ENCODE results near the gene SCN4A. TPM values are rescaled to one million over a fixed set of nuclear protein-coding genes. Genes with fewer than 3 reads are reported as not detected.

SCN4A gene
- total RNA-seq, 2 experiments from 2014 or later, result 0.08 to 0.13 TPM

GRCh38 chr17:63976702-63977101, 4.0 kb upstream of the SCN4A start:
- H3K4me1 Mint-ChIP-seq, result peaks cover 16% of the 10 kb centered on the region
- no peaks in the 10 kb centered on the region for H3K36me3 Mint-ChIP-seq (ENCODE audit: low read depth)
- peaks cover 1% of the 10 kb centered on the region for H3K9me3 Mint-ChIP-seq
- H3K27me3 Mint-ChIP-seq, result peaks cover 10% of the 10 kb centered on the region
- no peak overlapping the region for H3K27ac Mint-ChIP-seq
- ChIA-PET CTCF (interaction anchor here (0.7 to 1.1 kb wide), 3 partner anchors 9 to 157 kb away, joined by 3 to 4 read pairs (median 3); no protein-coding TSS in a partner anchor), POLR2A (interaction anchor here (0.9 to 1.7 kb wide), 3 partner anchors 10 to 45 kb away, joined by 3 to 4 read pairs (median 3); partner anchors contain the start of gene CD79B)
- no peak overlapping the region for H3K4me3 Mint-ChIP-seq
- DNase-seq, result no peak

- H3K9me3 Mint-ChIP-seq, result no peaks in the 10 kb centered on the region
- peaks cover 10% of the 10 kb centered on the region for H3K27me3 Mint-ChIP-seq
- no peak overlapping the region for H3K27ac Mint-ChIP-seq
- CTCF ChIA-PET, result interaction anchor here (0.7 to 2.2 kb wide), 5 partner anchors 15 to 56 kb away, joined by 3 to 13 read pairs (median 4); no protein-coding TSS in a partner anchor
- H3K36me3 Mint-ChIP-seq (ENCODE audit: low read depth), result no peaks in the 10 kb centered on the region
- POLR2A ChIA-PET, result interaction anchor here (0.7 to 1.7 kb wide), 4 partner anchors 10 to 155 kb away, joined by 3 to 4 read pairs (median 3); no protein-coding TSS in a partner anchor
- peaks cover 16% of the 10 kb centered on the region for H3K4me1 Mint-ChIP-seq
- no peak overlapping the region for H3K4me3 Mint-ChIP-seq
- DNase-seq, result no peak
Measured at GRCh38 chr17:63975541-63976092, 2.9 kb upstream of the SCN4A start.

- DNase-seq, result no peak
- no peaks in the 10 kb centered on the region for H3K9me3 Mint-ChIP-seq
- no peak overlapping the region for H3K27ac Mint-ChIP-seq
- peaks cover 14% of the 10 kb centered on the region for H3K27me3 Mint-ChIP-seq
- peaks cover 16% of the 10 kb centered on the region for H3K4me1 Mint-ChIP-seq
- H3K4me3 Mint-ChIP-seq, result no peak overlapping the region
- CTCF ChIA-PET, result interaction anchor here (1.2 to 2.2 kb wide), 4 partner anchors 11 to 55 kb away, joined by 3 to 13 read pairs (median 4); no protein-coding TSS in a partner anchor
- H3K36me3 Mint-ChIP-seq (ENCODE audit: low read depth), result no peaks in the 10 kb centered on the region
- POLR2A ChIA-PET, result interaction anchor here (0.7 to 1.7 kb wide), 2 partner anchors 11 to 12 kb away, joined by 3 to 4 read pairs; no protein-coding TSS in a partner anchor
Measured at GRCh38 chr17:63974594-63975192, 2.0 kb upstream of the SCN4A start.

GRCh38 chr17:63973930-63974593, 1.3 kb upstream of the SCN4A start:
- no peaks in the 10 kb centered on the region for H3K9me3 Mint-ChIP-seq
- POLR2A ChIA-PET, result interaction anchor here (0.6 kb wide), 1 partner anchor 25 kb away, joined by 3 read pairs; no protein-coding TSS in a partner anchor
- no peaks in the 10 kb centered on the region for H3K36me3 Mint-ChIP-seq (ENCODE audit: low read depth)
- H3K4me1 Mint-ChIP-seq, result peaks cover 16% of the 10 kb centered on the region
- H3K4me3 Mint-ChIP-seq, result no peak overlapping the region
- H3K27me3 Mint-ChIP-seq, result peaks cover 16% of the 10 kb centered on the region
- no peak for DNase-seq
- CTCF ChIA-PET, result interaction anchor here (1.2 to 2.2 kb wide), 2 partner anchors 12 to 28 kb away, joined by 3 to 13 read pairs; no protein-coding TSS in a partner anchor
- no peak overlapping the region for H3K27ac Mint-ChIP-seq

- H3K4me1 Mint-ChIP-seq, result peaks cover 17% of the 10 kb centered on the region
- no peak for DNase-seq
- H3K27me3 Mint-ChIP-seq, result peaks cover 17% of the 10 kb centered on the region
- H3K27ac Mint-ChIP-seq, result no peak overlapping the region
- POLR2A ChIA-PET, result no interaction called here
- no peaks in the 10 kb centered on the region for H3K9me3 Mint-ChIP-seq
- no peaks in the 10 kb centered on the region for H3K36me3 Mint-ChIP-seq (ENCODE audit: low read depth)
- no peak overlapping the region for H3K4me3 Mint-ChIP-seq
- CTCF ChIA-PET, result no interaction called here
Measured at GRCh38 chr17:63973247-63973646, 529 bp upstream of the SCN4A start.

GRCh38 chr17:63969278-63969677, 3.4 kb downstream of the SCN4A start:
- Mint-ChIP-seq H3K9me3 (no peaks in the 10 kb centered on the region), H3K27me3 (peaks cover 10% of the 10 kb centered on the region), H3K27ac (no peak overlapping the region), H3K4me1 (peaks cover 14% of the 10 kb centered on the region), H3K36me3 (ENCODE audit: low read depth) (no peaks in the 10 kb centered on the region), H3K4me3 (no peak overlapping the region)
- CTCF ChIA-PET, result no interaction called here
- POLR2A ChIA-PET, result no interaction called here
- no peak for DNase-seq

GRCh38 chr17:63967953-63968352, 4.8 kb downstream of the SCN4A start:
- no peak overlapping the region for H3K27ac Mint-ChIP-seq
- no peak for DNase-seq

GRCh38 chr17:63966646-63967264, 6.0 kb downstream of the SCN4A start:
- H3K27ac Mint-ChIP-seq, result no peak overlapping the region
- ChIA-PET CTCF (interaction anchor here (0.8 to 1.7 kb wide), 6 partner anchors 17 to 59 kb away, joined by 3 to 9 read pairs (median 5); no protein-coding TSS in a partner anchor), POLR2A (interaction anchor here (1.0 to 1.5 kb wide), 3 partner anchors 11 to 53 kb away, joined by 3 to 5 read pairs (median 4); partner anchors contain the start of gene ICAM2)
- no peak overlapping the region for H3K4me3 Mint-ChIP-seq
- peak; percentile 54 for DNase-seq
- peaks cover 11% of the 10 kb centered on the region for H3K27me3 Mint-ChIP-seq
- no peaks in the 10 kb centered on the region for H3K36me3 Mint-ChIP-seq (ENCODE audit: low read depth)
- no peaks in the 10 kb centered on the region for H3K9me3 Mint-ChIP-seq
- H3K4me1 Mint-ChIP-seq, result peaks cover 15% of the 10 kb centered on the region

More at GRCh38 chr17:63967953-63968352, 4.8 kb downstream of the SCN4A start:
- H3K27me3 Mint-ChIP-seq, result peaks cover 10% of the 10 kb centered on the region
- H3K9me3 Mint-ChIP-seq, result no peaks in the 10 kb centered on the region
- POLR2A ChIA-PET, result interaction anchor here (1.3 to 1.5 kb wide), 2 partner anchors 11 to 12 kb away, joined by 3 to 5 read pairs; no protein-coding TSS in a partner anchor
- no peaks in the 10 kb centered on the region for H3K36me3 Mint-ChIP-seq (ENCODE audit: low read depth)
- CTCF ChIA-PET, result interaction anchor here (0.7 to 1.7 kb wide), 4 partner anchors 18 to 63 kb away, joined by 5 to 6 read pairs (median 5); no protein-coding TSS in a partner anchor
- peaks cover 13% of the 10 kb centered on the region for H3K4me1 Mint-ChIP-seq
- H3K4me3 Mint-ChIP-seq, result no peak overlapping the region

GRCh38 chr17:63963123-63963522, 9.6 kb downstream of the SCN4A start:
- Mint-ChIP-seq H3K4me1 (peaks cover 14% of the 10 kb centered on the region), H3K36me3 (ENCODE audit: low read depth) (no peaks in the 10 kb centered on the region), H3K9me3 (no peaks in the 10 kb centered on the region), H3K27me3 (peaks cover 7% of the 10 kb centered on the region), H3K4me3 (no peak overlapping the region), H3K27ac (no peak overlapping the region)
- CTCF ChIA-PET, result no interaction called here
- POLR2A ChIA-PET, result no interaction called here
- no peak for DNase-seq

- Mint-ChIP-seq H3K36me3 (ENCODE audit: low read depth) (no peaks in the 10 kb centered on the region), H3K27ac (no peak overlapping the region), H3K9me3 (no peaks in the 10 kb centered on the region), H3K27me3 (peaks cover 5% of the 10 kb centered on the region), H3K4me3 (no peak overlapping the region), H3K4me1 (peaks cover 13% of the 10 kb centered on the region)
- ChIA-PET POLR2A (no interaction called here), CTCF (interaction anchor here (0.6 to 2.3 kb wide), 2 partner anchors 16 to 113 kb away, joined by 5 to 7 read pairs; no protein-coding TSS in a partner anchor)
- DNase-seq, result no peak
Measured at GRCh38 chr17:63962298-63962744, 10.4 kb downstream of the SCN4A start.

GRCh38 chr17:63961355-63962212, 11.1 kb downstream of the SCN4A start:
- POLR2A ChIA-PET, result interaction anchor here (0.8 to 1.0 kb wide), 2 partner anchors 15 to 59 kb away, joined by 3 to 4 read pairs; partner anchors contain the start of gene ICAM2
- H3K4me3 Mint-ChIP-seq, result no peak overlapping the region
- H3K36me3 Mint-ChIP-seq (ENCODE audit: low read depth), result no peaks in the 10 kb centered on the region
- peaks cover 6% of the 10 kb centered on the region for H3K4me1 Mint-ChIP-seq
- CTCF ChIA-PET, result interaction anchor here (0.6 to 2.3 kb wide), 4 partner anchors 15 to 113 kb away, joined by 3 to 7 read pairs (median 6); partner anchors contain the start of gene CD79B
- H3K27ac Mint-ChIP-seq, result no peak overlapping the region
- DNase-seq, result peak; percentile 52
- no peaks in the 10 kb centered on the region for H3K9me3 Mint-ChIP-seq
- H3K27me3 Mint-ChIP-seq, result peaks cover 5% of the 10 kb centered on the region
